Uterus (tissue), 4 donors: Measurements from ENCODE around the gene RPLP2. TPM values are rescaled to one million over a fixed set of nuclear protein-coding genes. Genes with fewer than 3 reads are reported as not detected.

Experiments used
- DNase-seq, 2 donors: peaks; one replicate each; pipeline ENCODE4 v3.0.0-alpha.2; 2019 to 2020
- H3K27ac ChIP-seq, 2 donors: fragments of 200-600 bp; sonication (generic); 1 replicate in 1 of 2; 2 replicates in 1 of 2; pipeline ENCODE4 v1.5.1; 2016 to 2018
- H3K27me3 ChIP-seq, 2 donors: fragments of 200-600 bp; sonication (generic); one replicate each; pipeline ENCODE4 v1.5.1; 2018 to 2019; ENCODE audit warnings: control low read depth in 1 of 2
- H3K36me3 ChIP-seq, 2 donors: fragments of 200-600 bp; sonication (generic); one replicate each; pipeline ENCODE4 v1.5.1; 2019; ENCODE audit warnings: control low read depth in 1 of 2
- H3K4me1 ChIP-seq, 2 donors: fragments of 200-600 bp; sonication (generic); one replicate each; pipeline ENCODE4 v1.5.1; 2018 to 2019; ENCODE audit warnings: control low read depth in 1 of 2
- H3K4me3 ChIP-seq, 2 donors: fragments of 200-600 bp; sonication (generic); 1 replicate in 1 of 2; 2 replicates in 1 of 2; pipeline ENCODE4 v1.5.1; 2018 to 2019; ENCODE audit warnings: mild to moderate bottlenecking in 1 of 2
- H3K9me3 ChIP-seq, 2 donors: fragments of 200-600 bp; sonication (generic); one replicate each; pipeline ENCODE4 v1.5.1; 2019; ENCODE audit warnings: control low read depth in 1 of 2
- POLR2A ChIP-seq, 2 donors: fragments of 450-650 bp; IDR thresholded peaks; one replicate each; pipeline ENCODE4 v1.6.1; 2016; ENCODE audit warnings: antibody characterized with exemption in 2 of 2, mild to moderate bottlenecking in 1 of 2, moderate library complexity in 1 of 2
- intact Hi-C: fragments of 100-400 bp; cut with DNase I; formaldehyde crosslinking; loops from one replicate; pipeline ENCODE4 v1.15.1; 2023; ENCODE audit warnings: low total_unique reads
- total RNA-seq, 4 donors: library from RNA; depleted of rRNA in 3 of 4; stranded (reverse); fragments of >200 nt in 3 of 4; gene quantifications; one replicate each; pipeline versions ENCODE4 v1.1.0 to v1.2.4, GENCODE V29; 2014 to 2023
- TF ChIP-seq, protein P1 (sequence below), 4 experiments: fragments of 200-600 bp in 2 of 4; fragments of 450-650 bp in 2 of 4; sonication (generic) in 2 of 4; IDR thresholded peaks; one replicate each; pipeline ENCODE4 v1.5.1; 2016 to 2019; ENCODE audit warnings: antibody characterized with exemption in 4 of 4, mild to moderate bottlenecking in 2 of 4, moderate library complexity in 1 of 4
- donor health status: DM: yes; HTN: yes; CAD: no.

Gene RPLP2
- total RNA-seq, 4 donors from 2014 or later, result 100 to 1,968 (median 496) TPM

DNA sequence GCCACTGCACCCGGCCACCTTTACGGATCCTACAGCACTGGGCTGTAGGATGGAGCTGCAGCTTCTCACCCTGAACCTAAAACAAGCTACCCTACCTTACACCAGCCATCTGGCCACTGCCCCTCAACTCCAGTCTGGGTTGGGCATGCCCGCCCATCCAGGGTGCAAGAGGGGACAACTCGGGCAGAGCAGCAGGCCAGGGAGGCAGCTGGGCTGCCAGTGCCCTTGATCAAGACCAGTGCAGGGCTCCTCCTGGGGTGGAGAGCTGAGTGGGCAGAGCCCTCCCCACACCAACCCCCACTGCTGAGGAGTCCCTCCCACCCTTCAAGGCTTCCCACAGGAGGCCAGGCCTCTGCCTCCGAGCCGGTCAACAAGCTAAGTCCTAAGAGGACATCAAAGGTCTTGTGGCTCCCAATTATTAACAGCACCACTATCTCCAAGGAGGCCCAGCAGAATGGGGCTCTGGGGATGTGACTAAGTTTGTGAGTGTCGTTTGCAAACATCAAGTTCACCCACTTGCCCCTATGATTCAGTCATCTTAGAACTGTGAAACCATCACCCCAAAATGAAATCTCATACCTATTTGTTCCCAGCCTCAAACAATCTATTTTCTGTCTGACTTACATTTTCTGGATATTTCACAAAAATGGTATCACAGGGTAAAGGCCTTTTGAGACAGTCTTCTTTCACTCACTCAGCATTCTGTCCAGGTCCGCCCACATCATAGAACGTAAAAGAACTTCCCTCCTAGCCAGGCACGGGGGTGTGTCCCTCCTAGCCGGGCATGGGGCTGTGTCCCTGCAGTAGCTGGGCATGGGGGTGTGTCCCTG, 43.4 kb upstream of the RPLP2 start:
- H3K27me3 ChIP-seq, result no peaks in the 10 kb centered on the region
- no peak overlapping the region for H3K4me3 ChIP-seq
- H3K4me1 ChIP-seq, result no peaks in the 10 kb centered on the region
- no peak overlapping the region for H3K27ac ChIP-seq
- intact Hi-C loops, result no loop called here
- no peak for DNase-seq
- TF ChIP-seq, protein P1, sequence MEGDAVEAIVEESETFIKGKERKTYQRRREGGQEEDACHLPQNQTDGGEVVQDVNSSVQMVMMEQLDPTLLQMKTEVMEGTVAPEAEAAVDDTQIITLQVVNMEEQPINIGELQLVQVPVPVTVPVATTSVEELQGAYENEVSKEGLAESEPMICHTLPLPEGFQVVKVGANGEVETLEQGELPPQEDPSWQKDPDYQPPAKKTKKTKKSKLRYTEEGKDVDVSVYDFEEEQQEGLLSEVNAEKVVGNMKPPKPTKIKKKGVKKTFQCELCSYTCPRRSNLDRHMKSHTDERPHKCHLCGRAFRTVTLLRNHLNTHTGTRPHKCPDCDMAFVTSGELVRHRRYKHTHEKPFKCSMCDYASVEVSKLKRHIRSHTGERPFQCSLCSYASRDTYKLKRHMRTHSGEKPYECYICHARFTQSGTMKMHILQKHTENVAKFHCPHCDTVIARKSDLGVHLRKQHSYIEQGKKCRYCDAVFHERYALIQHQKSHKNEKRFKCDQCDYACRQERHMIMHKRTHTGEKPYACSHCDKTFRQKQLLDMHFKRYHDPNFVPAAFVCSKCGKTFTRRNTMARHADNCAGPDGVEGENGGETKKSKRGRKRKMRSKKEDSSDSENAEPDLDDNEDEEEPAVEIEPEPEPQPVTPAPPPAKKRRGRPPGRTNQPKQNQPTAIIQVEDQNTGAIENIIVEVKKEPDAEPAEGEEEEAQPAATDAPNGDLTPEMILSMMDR (IDR thresholded peaks at IDR 0.05), result no peak
- TF ChIP-seq POLR2A (IDR thresholded peaks at IDR 0.05), result no peak
- no peaks in the 10 kb centered on the region for H3K9me3 ChIP-seq
- no peaks in the 10 kb centered on the region for H3K36me3 ChIP-seq

DNA sequence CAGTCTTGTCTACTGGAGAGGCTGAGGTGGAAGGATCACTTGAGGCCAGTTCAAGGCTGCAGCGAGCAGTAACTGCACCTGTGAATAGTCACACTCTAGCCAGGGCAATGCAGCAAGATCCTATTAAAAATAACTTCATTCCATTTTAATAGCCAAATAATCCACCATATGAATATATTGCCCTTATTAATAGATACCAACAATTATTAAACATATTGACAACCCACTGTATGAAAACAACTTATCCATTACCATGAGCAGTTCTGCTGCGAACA, 42.9 kb upstream of the RPLP2 start:
- no peak for TF ChIP-seq POLR2A (IDR thresholded peaks at IDR 0.05)
- TF ChIP-seq, protein P1 (IDR thresholded peaks at IDR 0.05), result no peak
- no peak for DNase-seq
- intact Hi-C loops, result no loop called here
- no peaks in the 10 kb centered on the region for H3K27me3 ChIP-seq
- no peaks in the 10 kb centered on the region for H3K36me3 ChIP-seq
- no peak overlapping the region for H3K4me3 ChIP-seq
- no peaks in the 10 kb centered on the region for H3K4me1 ChIP-seq
- H3K27ac ChIP-seq, result no peak overlapping the region
- H3K9me3 ChIP-seq, result no peaks in the 10 kb centered on the region

DNA sequence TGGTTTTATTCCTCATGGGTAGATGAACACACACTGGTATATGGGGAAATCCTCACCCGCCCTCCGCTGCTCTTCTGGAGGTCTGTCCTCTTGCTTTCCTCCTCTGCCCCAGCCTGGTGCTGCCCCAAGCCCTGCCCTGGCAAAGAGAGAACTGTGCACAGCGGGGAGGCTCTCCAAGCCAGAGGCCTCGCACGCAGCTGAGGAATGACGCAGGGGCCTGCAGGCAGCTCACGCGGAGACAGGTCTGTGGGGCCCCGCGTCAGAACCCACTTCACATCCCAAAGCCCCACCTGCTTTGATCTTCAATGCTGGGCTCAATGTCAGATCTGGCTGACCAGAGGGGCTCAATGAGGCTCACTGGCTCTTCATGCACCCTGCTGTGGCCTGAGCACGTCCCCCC, 42.5 kb upstream of the RPLP2 start:
- no peak for TF ChIP-seq POLR2A (IDR thresholded peaks at IDR 0.05)
- TF ChIP-seq, protein P1 (IDR thresholded peaks at IDR 0.05), result no peak
- no peaks in the 10 kb centered on the region for H3K27me3 ChIP-seq
- H3K4me3 ChIP-seq, result no peak overlapping the region
- intact Hi-C loops, result no loop called here
- DNase-seq, result no peak
- no peaks in the 10 kb centered on the region for H3K9me3 ChIP-seq
- no peaks in the 10 kb centered on the region for H3K4me1 ChIP-seq
- no peak overlapping the region for H3K27ac ChIP-seq
- no peaks in the 10 kb centered on the region for H3K36me3 ChIP-seq

DNA sequence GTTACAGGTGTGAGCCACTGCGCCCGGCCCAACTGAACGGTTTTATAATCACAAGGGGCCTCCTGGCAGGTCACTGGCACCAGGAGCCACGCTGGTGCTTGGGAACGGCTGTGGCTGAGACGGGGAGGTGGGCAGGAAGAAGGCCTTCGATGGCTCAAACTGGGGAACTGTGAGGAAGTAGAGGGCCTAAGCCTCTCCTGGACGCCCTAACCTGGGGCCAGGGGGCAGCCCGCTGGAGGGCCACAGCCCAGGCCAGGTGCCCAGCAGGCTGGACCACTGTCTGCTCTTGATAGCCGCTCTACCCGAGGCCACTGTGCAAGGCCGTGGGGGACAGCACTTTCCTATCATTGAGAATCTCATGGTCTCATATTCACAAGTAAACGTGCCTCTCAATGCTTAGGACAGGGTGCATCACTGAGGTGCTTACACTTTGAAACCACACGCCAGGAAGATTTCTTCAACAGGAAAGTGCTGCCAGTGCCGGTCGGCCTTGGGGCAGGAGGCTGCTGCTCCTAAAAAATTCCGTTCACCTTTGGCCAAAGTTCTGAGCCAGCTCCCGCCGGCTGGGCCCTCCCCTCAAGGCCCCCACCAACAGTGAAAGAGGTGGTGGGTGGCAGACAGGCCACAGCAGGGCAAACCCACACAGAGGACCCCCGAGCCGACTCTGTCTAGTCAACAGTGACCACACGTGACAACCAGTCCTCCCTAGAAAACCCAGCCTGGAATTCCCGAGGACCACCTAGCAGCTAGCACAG, 39.7 kb upstream of the RPLP2 start:
- no peak overlapping the region for H3K4me3 ChIP-seq
- H3K27me3 ChIP-seq, result no peaks in the 10 kb centered on the region
- no peaks in the 10 kb centered on the region for H3K36me3 ChIP-seq
- H3K4me1 ChIP-seq, result no peaks in the 10 kb centered on the region
- H3K9me3 ChIP-seq, result no peaks in the 10 kb centered on the region
- no peak overlapping the region for H3K27ac ChIP-seq
- intact Hi-C loops, result no loop called here
- TF ChIP-seq POLR2A (IDR thresholded peaks at IDR 0.05), result no peak
- TF ChIP-seq, protein P1 (IDR thresholded peaks at IDR 0.05), result no peak
- DNase-seq, result no peak
